HepG2 (cell line): ENCODE measurements around the gene PCGF3. TPM values are rescaled to one million over a fixed set of nuclear protein-coding genes. Genes with fewer than 3 reads are reported as not detected.

Experiments
- ATAC-seq: fragments of 200-7000 bp; cut with Tn5 transposase; 3 replicates; pipeline ENCODE4 v1.9.1; 2020; ENCODE audit warnings: mild to moderate bottlenecking, moderate library complexity
- BruUV-seq: library from RNA; stranded (reverse); fragments of 400-500 nt; replicated peaks from 2 replicates; lab custom pipeline; 2021; lab: Mats Ljungman, UMichigan
- CTCF ChIA-PET: fragments of 300-600 bp; formaldehyde crosslinking; extraction: SDS; loops from one replicate; lab custom pipeline; 2021; ENCODE audit warnings: low total read pairs, inconsistent platforms, low intra/inter-chr PET ratio; lab: Yijun Ruan, JAX
- POLR2A ChIA-PET: fragments of 350-600 bp; sonication (Branson Sonifier 250); formaldehyde crosslinking; loops from one replicate; lab custom pipeline; 2020; ENCODE audit warnings: antibody characterized with exemption, inconsistent platforms; lab: Yijun Ruan, JAX
- DNase-seq: peaks from one replicate; pipeline ENCODE4 v3.0.0-alpha.2; 2015; ENCODE audit warnings: low spot score
- FAIRE-seq: peaks from 3 replicates; lab custom pipeline; 2011; peaks lifted over from hg19 to GRCh38; lab: Jason Lieb, UNC
- H2AFZ ChIP-seq: one replicate; pipeline ENCODE4 v1.6.1; 2011; ENCODE audit warnings: low read length, inconsistent platforms
- H3K27ac ChIP-seq: fragments of 300-600 bp; 3 replicates; pipeline ENCODE4 v1.8.0; 2011; ENCODE audit warnings: mixed run types, mild to moderate bottlenecking, mixed read lengths, low read length, inconsistent platforms; ENCODE audit not compliant: insufficient read depth; ENCODE audit errors: extremely low read length
- H3K27me3 ChIP-seq, 2 experiments: fragments of 200-600 bp in 1 of 2; 2 replicates in 1 of 2; 3 replicates in 1 of 2; pipeline versions ENCODE4 v1.6.0 to v1.8.0; 2011; ENCODE audit warnings: low read length in 2 of 2, mild to moderate bottlenecking in 2 of 2, moderate library complexity in 2 of 2, inconsistent platforms in 1 of 2; ENCODE audit not compliant: insufficient read depth in 2 of 2, control insufficient read depth in 1 of 2
- H3K36me3 ChIP-seq, 2 experiments: fragments of 200-600 bp in 1 of 2; replicated peaks in 1 of 2; 2 replicates in 1 of 2; 3 replicates in 1 of 2; pipeline versions ENCODE4 v1.5.1 to v1.8.0; 2011; ENCODE audit warnings: low read length in 2 of 2, inconsistent platforms in 1 of 2; ENCODE audit not compliant: insufficient read depth in 2 of 2, control insufficient read depth in 1 of 2
- H3K4me1 ChIP-seq: 2 replicates; pipeline ENCODE4 v1.5.1; 2012; ENCODE audit warnings: low read length, inconsistent platforms; ENCODE audit not compliant: insufficient read depth
- H3K4me2 ChIP-seq: 2 replicates; pipeline ENCODE4 v1.6.0; 2011; ENCODE audit warnings: low read depth, low read length, inconsistent platforms
- H3K4me3 ChIP-seq, 3 experiments: fragments of 200-600 bp in 1 of 3; sonication (generic), shearing (Covaris generic) in 1 of 3; replicated peaks in 1 of 3; 2 replicates each; pipeline ENCODE4 v1.5.1; 2011 to 2016; ENCODE audit warnings: low read length in 3 of 3, inconsistent platforms in 2 of 3, low read depth in 2 of 3, mild to moderate bottlenecking in 2 of 3, control low read depth in 1 of 3, mixed read lengths in 1 of 3; ENCODE audit not compliant: insufficient read depth in 1 of 3
- H3K79me2 ChIP-seq: one replicate; pipeline ENCODE4 v1.6.1; 2011; ENCODE audit warnings: low read length, inconsistent platforms; ENCODE audit not compliant: insufficient read depth
- H3K9ac ChIP-seq: 2 replicates; pipeline ENCODE4 v1.6.0; 2011; ENCODE audit warnings: mild to moderate bottlenecking, low read depth, low read length, inconsistent platforms; ENCODE audit not compliant: insufficient read depth
- H3K9me3 ChIP-seq: 2 replicates; pipeline ENCODE4 v1.5.1; 2012; ENCODE audit warnings: mild to moderate bottlenecking, low read length
- H4K20me1 ChIP-seq: 2 replicates; pipeline ENCODE4 v1.6.0; 2011; ENCODE audit warnings: inconsistent platforms, mild to moderate bottlenecking, low read length, moderate library complexity; ENCODE audit not compliant: insufficient read depth
- MAZ ChIP-seq, 2 experiments: sonication (generic) in 1 of 2; formaldehyde crosslinking in 1 of 2; IDR thresholded peaks; 2 replicates each; pipeline versions ENCODE4 v1.5.0 to v1.6.1; 2012 to 2020; ENCODE audit warnings: low read depth in 2 of 2, mild to moderate bottlenecking in 2 of 2, borderline replicate concordance in 1 of 2, improper control_type of control experiment in 1 of 2, low read length in 1 of 2, missing genetic modification reagents in 1 of 2, moderate library complexity in 1 of 2
- ZNF121 ChIP-seq: sonication (generic); formaldehyde crosslinking; IDR thresholded peaks from 2 replicates; pipeline ENCODE4 v1.5.0; 2020; ENCODE audit warnings: mild to moderate bottlenecking, missing genetic modification reagents
- ZNF747 ChIP-seq: sonication (generic); formaldehyde crosslinking; IDR thresholded peaks from 2 replicates; pipeline ENCODE4 v1.8.1; 2023; ENCODE audit warnings: missing genetic modification reagents, mild to moderate bottlenecking, borderline replicate concordance
- WGBS: methylation state at CpG from one replicate; pipeline ENCODE4 v1.1.6; 2017; ENCODE audit warnings: low lambda C conversion rate; 5-methylcytosine and 5-hydroxymethylcytosine counted together
- in situ Hi-C: cut with HindIII; loops from 2 replicates; pipeline ENCODE4 v1.10.0; 2017; ENCODE audit warnings: low pct_unique_long_range_greater_than_20kb; ENCODE audit not compliant: extremely low pct_ligation_motif_present
- intact Hi-C: fragments of 100-400 bp; cut with micrococcal nuclease; formaldehyde crosslinking; loops from one replicate; pipeline ENCODE4 v1.10.0; 2022; ENCODE audit not compliant: unreplicated experiment
- polyA plus RNA-seq, 8 experiments: library from polyadenylated mRNA; depleted of rRNA in 3 of 8; stranded (reverse) in 7 of 8; unstranded in 1 of 8; fragments of >200 nt; fragmentation: Illumina TruSeq in 4 of 8; extraction: Trizol in 4 of 8; gene quantifications; 2 replicates each; pipeline versions ENCODE4 v1.2.1 to v1.2.3, GENCODE V29; 2011 to 2016; ENCODE audit warnings: low read depth in 4 of 8, missing spikeins in 1 of 8, mixed read lengths in 1 of 8; ENCODE audit not compliant: insufficient read depth in 1 of 8
- total RNA-seq, 5 experiments: library from RNA; depleted of rRNA; stranded (reverse); fragments of >200 nt; fragmentation: Illumina TruSeq; extraction: Trizol; gene quantifications; 2 replicates each; pipeline ENCODE4 v1.2.3, GENCODE V29; 2016; ENCODE audit warnings: low read depth in 1 of 5

Gene PCGF3
- total and polyA plus RNA-seq, 2 of the 13 experiments (the other 11 are each of a cell fraction or from before 2014, with no cell fraction given) = 28.6 to 66.2 TPM

- no peak for TF ChIP-seq MAZ (IDR thresholded peaks at IDR 0.05; ENCODE audit: borderline replicate concordance, low read depth, low read length)
- TF ChIP-seq MAZ (CRISPR knock-in tag; IDR thresholded peaks at IDR 0.05; ENCODE audit: low read depth) = 0 out of 2 replicates have a peak, but pooled peaks have one; percentile 63
- TF ChIP-seq, all 625 proteins: peak for 16
Measured at GRCh38 chr4:663438-664428, 41.9 kb upstream of the PCGF3 start (continued).

GRCh38 chr4:664713-665231 is 40.9 kb upstream of the PCGF3 start:
- FAIRE-seq = no peak
- in situ Hi-C loops (no loop called here), intact Hi-C loops (no loop called here)
- ATAC-seq = no peak
- no peaks in the 10 kb centered on the region for H3K36me3 ChIP-seq
- H3K79me2 ChIP-seq = no peaks in the 10 kb centered on the region
- H3K4me1 ChIP-seq = peaks cover 28% of the 10 kb centered on the region
- H3K27ac ChIP-seq = no peak overlapping the region
- DNase-seq = no peak
- TF ChIP-seq ZNF121 (CRISPR knock-in tag) (peak; percentile 62; the same call in 1 of the 2 replicates), ZNF747 (CRISPR knock-in tag) (no peak)
- POLR2A ChIA-PET = interaction anchor here (1.5 kb wide), 1 partner anchor 9 kb away, joined by 7 read pairs; the partner anchor contains the start of genes ATP5ME and MYL5
- no peak overlapping the region for H3K4me3 ChIP-seq
- H3K27me3 ChIP-seq = peaks cover 3 to 33% of the 10 kb centered on the region in 2 experiments; a peak in 4 of 5 replicates
- no peak overlapping the region for H2AFZ ChIP-seq
- H3K9me3 ChIP-seq = no peaks in the 10 kb centered on the region
- H4K20me1 ChIP-seq = no peaks in the 10 kb centered on the region
- no peak overlapping the region for H3K4me2 ChIP-seq
- no TSS peak for BruUV-seq
- no peak overlapping the region for H3K9ac ChIP-seq
- CTCF ChIA-PET = no interaction called here
- WGBS = 89% methylated on average over 7 of the region's 24 CpGs
